Measurements from ENCODE around the gene POLR2J.
"Not testable (repeated sequence)": the region's sequence is repeated elsewhere in the genome, so short reads cannot be mapped to it uniquely, and the experiment has no call there.

GRCh38 chr7:102474736-102475435, 3.8 kb downstream of the POLR2J start:
- TF ChIP-seq, protein P1, sequence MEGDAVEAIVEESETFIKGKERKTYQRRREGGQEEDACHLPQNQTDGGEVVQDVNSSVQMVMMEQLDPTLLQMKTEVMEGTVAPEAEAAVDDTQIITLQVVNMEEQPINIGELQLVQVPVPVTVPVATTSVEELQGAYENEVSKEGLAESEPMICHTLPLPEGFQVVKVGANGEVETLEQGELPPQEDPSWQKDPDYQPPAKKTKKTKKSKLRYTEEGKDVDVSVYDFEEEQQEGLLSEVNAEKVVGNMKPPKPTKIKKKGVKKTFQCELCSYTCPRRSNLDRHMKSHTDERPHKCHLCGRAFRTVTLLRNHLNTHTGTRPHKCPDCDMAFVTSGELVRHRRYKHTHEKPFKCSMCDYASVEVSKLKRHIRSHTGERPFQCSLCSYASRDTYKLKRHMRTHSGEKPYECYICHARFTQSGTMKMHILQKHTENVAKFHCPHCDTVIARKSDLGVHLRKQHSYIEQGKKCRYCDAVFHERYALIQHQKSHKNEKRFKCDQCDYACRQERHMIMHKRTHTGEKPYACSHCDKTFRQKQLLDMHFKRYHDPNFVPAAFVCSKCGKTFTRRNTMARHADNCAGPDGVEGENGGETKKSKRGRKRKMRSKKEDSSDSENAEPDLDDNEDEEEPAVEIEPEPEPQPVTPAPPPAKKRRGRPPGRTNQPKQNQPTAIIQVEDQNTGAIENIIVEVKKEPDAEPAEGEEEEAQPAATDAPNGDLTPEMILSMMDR (optimal IDR thresholded peaks at IDR 0.05 in 1 of 3, IDR thresholded peaks at IDR 0.05 in 1 of 3, conservative IDR thresholded peaks at IDR 0.05 in 1 of 3; ENCODE audit: extremely low read depth in 1 of 3, insufficient read depth in 2 of 3, low read length in 3 of 3): not testable (repeated sequence)
- not testable (repeated sequence) for TF ChIP-seq EZH2 (IDR thresholded peaks at IDR 0.05; ENCODE audit: low read length)
